Prostate gland (tissue), 2 donors: Measurements from ENCODE around the gene ITGA7.

ENCODE experiments used
- CTCF ChIP-seq, 4 experiments: fragments of 200-600 bp in 2 of 4; fragments of 450-650 bp in 2 of 4; sonication (generic) in 2 of 4; IDR thresholded peaks; 1 replicate in 3 of 4; 2 replicates in 1 of 4; pipeline ENCODE4 v1.5.1; 2016 to 2019; ENCODE audit warnings: antibody characterized with exemption in 4 of 4, mild to moderate bottlenecking in 2 of 4, moderate library complexity in 2 of 4
- POLR2AphosphoS5 ChIP-seq: sonication (generic); formaldehyde crosslinking; IDR thresholded peaks from one replicate; pipeline ENCODE4 v1.6.1; 2017; ENCODE audit warnings: antibody characterized with exemption

- TF ChIP-seq CTCF (IDR thresholded peaks at IDR 0.05) (no peak), POLR2AphosphoS5 (no peak)
These were observed 31.0 kb downstream of the ITGA7 start for GRCh38 chr12:55676707-55677106.
